Measurements from ENCODE around the gene SMYD5.

The SMYD5 gene

GRCh38 chr2:73265298-73266060, 51.4 kb downstream of the SMYD5 start:
- H3K4me1 ChIP-seq (ENCODE audit: control insufficient read depth, insufficient read depth, low read length), result peaks cover 4% of the 10 kb centered on the region; the same call in 1 of the 2 replicates
- ChIA-PET CTCF (no interaction called here), POLR2A (interaction anchor here (0.5 kb wide), 1 partner anchor 59 kb away, joined by 8 read pairs; no protein-coding TSS in a partner anchor)
- TF ChIP-seq ZNF354C (tag by site-specific recombination; IDR thresholded peaks at IDR 0.05; ENCODE audit: borderline replicate concordance, low read depth) (no peak), ZBTB26 (tag by site-specific recombination; optimal IDR thresholded peaks at IDR 0.05) (no peak)
- TF ChIP-seq, protein P1, sequence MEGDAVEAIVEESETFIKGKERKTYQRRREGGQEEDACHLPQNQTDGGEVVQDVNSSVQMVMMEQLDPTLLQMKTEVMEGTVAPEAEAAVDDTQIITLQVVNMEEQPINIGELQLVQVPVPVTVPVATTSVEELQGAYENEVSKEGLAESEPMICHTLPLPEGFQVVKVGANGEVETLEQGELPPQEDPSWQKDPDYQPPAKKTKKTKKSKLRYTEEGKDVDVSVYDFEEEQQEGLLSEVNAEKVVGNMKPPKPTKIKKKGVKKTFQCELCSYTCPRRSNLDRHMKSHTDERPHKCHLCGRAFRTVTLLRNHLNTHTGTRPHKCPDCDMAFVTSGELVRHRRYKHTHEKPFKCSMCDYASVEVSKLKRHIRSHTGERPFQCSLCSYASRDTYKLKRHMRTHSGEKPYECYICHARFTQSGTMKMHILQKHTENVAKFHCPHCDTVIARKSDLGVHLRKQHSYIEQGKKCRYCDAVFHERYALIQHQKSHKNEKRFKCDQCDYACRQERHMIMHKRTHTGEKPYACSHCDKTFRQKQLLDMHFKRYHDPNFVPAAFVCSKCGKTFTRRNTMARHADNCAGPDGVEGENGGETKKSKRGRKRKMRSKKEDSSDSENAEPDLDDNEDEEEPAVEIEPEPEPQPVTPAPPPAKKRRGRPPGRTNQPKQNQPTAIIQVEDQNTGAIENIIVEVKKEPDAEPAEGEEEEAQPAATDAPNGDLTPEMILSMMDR (tag by site-specific recombination; IDR thresholded peaks at IDR 0.05), result no peak
- H3K27ac ChIP-seq (ENCODE audit: extremely low read depth, low read depth, low read length), result no peak overlapping the region
- no peaks in the 10 kb centered on the region for H3K9me3 ChIP-seq (ENCODE audit: control insufficient read depth, insufficient read depth, low read depth, low read length)
- H3K36me3 ChIP-seq (ENCODE audit: control insufficient read depth in 2 of 2, insufficient read depth in 1 of 2, low read length in 2 of 2), result peaks cover 0 to 37% of the 10 kb centered on the region in 2 experiments; a peak in 2 of 3 replicates
- no peak overlapping the region for H3K4me3 ChIP-seq (ENCODE audit: low read depth, low read length)

GRCh38 chr2:73266061-73266901, 52.2 kb downstream of the SMYD5 start:
- Histone ChIP-seq H3K27ac (ENCODE audit: extremely low read depth, low read depth, low read length) (no peak overlapping the region), H3K4me1 (ENCODE audit: control insufficient read depth, insufficient read depth, low read length) (peaks cover 4% of the 10 kb centered on the region; the same call in 1 of the 2 replicates), H3K36me3 (ENCODE audit: control insufficient read depth in 2 of 2, insufficient read depth in 1 of 2, low read length in 2 of 2) (peaks cover 0 to 37% of the 10 kb centered on the region in 2 experiments; a peak in 2 of 3 replicates), H3K9me3 (ENCODE audit: control insufficient read depth, insufficient read depth, low read depth, low read length) (no peaks in the 10 kb centered on the region), H3K4me3 (ENCODE audit: low read depth, low read length) (no peak overlapping the region)
- TF ChIP-seq SP7 (tag by site-specific recombination; IDR thresholded peaks at IDR 0.05) (no peak), ZNF548 (tag by site-specific recombination; IDR thresholded peaks at IDR 0.05) (no peak), KLF10 (tag by site-specific recombination; IDR thresholded peaks at IDR 0.05) (no peak), ZBTB8A (tag by site-specific recombination; IDR thresholded peaks at IDR 0.05) (no peak), ZNF114 (tag by site-specific recombination; IDR thresholded peaks at IDR 0.05) (no peak), ZNF121 (tag by site-specific recombination; IDR thresholded peaks at IDR 0.05) (no peak), ZSCAN23 (tag by site-specific recombination; IDR thresholded peaks at IDR 0.05) (no peak), ZBTB48 (tag by site-specific recombination; IDR thresholded peaks at IDR 0.05) (no peak), ZNF530 (tag by site-specific recombination; IDR thresholded peaks at IDR 0.05; ENCODE audit: low read depth) (no peak), ZNF23 (tag by site-specific recombination; IDR thresholded peaks at IDR 0.05; ENCODE audit: borderline replicate concordance) (no peak), RBAK (tag by site-specific recombination; IDR thresholded peaks at IDR 0.05) (no peak)
- TF ChIP-seq, protein P2, sequence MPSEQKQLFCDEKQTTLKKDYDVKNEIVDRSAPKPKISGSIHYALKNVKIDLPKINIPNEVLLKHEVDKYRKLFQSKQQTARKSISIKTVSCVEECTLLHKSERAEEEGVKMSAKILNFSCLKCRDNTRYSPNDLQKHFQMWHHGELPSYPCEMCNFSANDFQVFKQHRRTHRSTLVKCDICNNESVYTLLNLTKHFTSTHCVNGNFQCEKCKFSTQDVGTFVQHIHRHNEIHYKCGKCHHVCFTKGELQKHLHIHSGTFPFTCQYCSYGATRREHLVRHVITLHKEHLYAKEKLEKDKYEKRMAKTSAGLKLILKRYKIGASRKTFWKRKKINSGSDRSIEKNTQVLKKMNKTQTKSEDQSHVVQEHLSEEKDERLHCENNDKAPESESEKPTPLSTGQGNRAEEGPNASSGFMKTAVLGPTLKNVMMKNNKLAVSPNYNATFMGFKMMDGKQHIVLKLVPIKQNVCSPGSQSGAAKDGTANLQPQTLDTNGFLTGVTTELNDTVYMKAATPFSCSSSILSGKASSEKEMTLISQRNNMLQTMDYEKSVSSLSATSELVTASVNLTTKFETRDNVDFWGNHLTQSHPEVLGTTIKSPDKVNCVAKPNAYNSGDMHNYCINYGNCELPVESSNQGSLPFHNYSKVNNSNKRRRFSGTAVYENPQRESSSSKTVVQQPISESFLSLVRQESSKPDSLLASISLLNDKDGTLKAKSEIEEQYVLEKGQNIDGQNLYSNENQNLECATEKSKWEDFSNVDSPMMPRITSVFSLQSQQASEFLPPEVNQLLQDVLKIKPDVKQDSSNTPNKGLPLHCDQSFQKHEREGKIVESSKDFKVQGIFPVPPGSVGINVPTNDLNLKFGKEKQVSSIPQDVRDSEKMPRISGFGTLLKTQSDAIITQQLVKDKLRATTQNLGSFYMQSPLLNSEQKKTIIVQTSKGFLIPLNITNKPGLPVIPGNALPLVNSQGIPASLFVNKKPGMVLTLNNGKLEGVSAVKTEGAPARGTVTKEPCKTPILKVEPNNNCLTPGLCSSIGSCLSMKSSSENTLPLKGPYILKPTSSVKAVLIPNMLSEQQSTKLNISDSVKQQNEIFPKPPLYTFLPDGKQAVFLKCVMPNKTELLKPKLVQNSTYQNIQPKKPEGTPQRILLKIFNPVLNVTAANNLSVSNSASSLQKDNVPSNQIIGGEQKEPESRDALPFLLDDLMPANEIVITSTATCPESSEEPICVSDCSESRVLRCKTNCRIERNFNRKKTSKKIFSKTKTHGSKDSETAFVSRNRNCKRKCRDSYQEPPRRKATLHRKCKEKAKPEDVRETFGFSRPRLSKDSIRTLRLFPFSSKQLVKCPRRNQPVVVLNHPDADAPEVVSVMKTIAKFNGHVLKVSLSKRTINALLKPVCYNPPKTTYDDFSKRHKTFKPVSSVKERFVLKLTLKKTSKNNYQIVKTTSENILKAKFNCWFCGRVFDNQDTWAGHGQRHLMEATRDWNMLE (tag by site-specific recombination; conservative IDR thresholded peaks at IDR 0.05; ENCODE audit: low read depth), result no peak
- TF ChIP-seq, protein P3, sequence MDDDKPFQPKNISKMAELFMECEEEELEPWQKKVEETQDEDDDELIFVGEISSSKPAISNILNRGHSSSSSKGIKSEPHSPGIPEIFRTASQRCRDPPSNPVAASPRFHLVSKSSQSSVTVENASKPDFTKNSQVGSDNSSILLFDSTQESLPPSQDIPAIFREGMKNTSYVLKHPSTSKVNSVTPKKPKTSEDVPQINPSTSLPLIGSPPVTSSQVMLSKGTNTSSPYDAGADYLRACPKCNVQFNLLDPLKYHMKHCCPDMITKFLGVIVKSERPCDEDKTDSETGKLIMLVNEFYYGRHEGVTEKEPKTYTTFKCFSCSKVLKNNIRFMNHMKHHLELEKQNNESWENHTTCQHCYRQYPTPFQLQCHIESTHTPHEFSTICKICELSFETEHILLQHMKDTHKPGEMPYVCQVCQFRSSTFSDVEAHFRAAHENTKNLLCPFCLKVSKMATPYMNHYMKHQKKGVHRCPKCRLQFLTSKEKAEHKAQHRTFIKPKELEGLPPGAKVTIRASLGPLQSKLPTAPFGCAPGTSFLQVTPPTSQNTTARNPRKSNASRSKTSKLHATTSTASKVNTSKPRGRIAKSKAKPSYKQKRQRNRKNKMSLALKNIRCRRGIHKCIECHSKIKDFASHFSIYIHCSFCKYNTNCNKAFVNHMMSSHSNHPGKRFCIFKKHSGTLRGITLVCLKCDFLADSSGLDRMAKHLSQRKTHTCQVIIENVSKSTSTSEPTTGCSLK (tag by site-specific recombination; IDR thresholded peaks at IDR 0.05), result no peak
- TF ChIP-seq, protein P4, sequence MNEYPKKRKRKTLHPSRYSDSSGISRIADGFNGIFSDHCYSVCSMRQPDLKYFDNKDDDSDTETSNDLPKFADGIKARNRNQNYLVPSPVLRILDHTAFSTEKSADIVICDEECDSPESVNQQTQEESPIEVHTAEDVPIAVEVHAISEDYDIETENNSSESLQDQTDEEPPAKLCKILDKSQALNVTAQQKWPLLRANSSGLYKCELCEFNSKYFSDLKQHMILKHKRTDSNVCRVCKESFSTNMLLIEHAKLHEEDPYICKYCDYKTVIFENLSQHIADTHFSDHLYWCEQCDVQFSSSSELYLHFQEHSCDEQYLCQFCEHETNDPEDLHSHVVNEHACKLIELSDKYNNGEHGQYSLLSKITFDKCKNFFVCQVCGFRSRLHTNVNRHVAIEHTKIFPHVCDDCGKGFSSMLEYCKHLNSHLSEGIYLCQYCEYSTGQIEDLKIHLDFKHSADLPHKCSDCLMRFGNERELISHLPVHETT (tag by site-specific recombination; IDR thresholded peaks at IDR 0.05), result no peak
- TF ChIP-seq, protein P5, sequence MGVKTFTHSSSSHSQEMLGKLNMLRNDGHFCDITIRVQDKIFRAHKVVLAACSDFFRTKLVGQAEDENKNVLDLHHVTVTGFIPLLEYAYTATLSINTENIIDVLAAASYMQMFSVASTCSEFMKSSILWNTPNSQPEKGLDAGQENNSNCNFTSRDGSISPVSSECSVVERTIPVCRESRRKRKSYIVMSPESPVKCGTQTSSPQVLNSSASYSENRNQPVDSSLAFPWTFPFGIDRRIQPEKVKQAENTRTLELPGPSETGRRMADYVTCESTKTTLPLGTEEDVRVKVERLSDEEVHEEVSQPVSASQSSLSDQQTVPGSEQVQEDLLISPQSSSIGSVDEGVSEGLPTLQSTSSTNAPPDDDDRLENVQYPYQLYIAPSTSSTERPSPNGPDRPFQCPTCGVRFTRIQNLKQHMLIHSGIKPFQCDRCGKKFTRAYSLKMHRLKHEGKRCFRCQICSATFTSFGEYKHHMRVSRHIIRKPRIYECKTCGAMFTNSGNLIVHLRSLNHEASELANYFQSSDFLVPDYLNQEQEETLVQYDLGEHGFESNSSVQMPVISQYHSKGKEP (tag by site-specific recombination; IDR thresholded peaks at IDR 0.05), result no peak
- ChIA-PET POLR2A (no interaction called here), CTCF (no interaction called here)
